Endothelial cell (in vitro differentiated cells): Measurements from ENCODE around the gene POT1. TPM values are rescaled to one million over a fixed set of nuclear protein-coding genes. Genes with fewer than 3 reads are reported as not detected.

Experiments used
- DNase-seq: peaks from one replicate; pipeline ENCODE4 v3.0.0; 2021; ENCODE audit warnings: low spot score
- H3K27ac Mint-ChIP-seq: one replicate; pipeline ENCODE4 v1.8.0; 2021; ENCODE audit warnings: mixed read lengths, inconsistent platforms; ENCODE audit not compliant: unreplicated experiment
- H3K27me3 Mint-ChIP-seq: one replicate; pipeline ENCODE4 v1.8.0; 2021; ENCODE audit warnings: mild to moderate bottlenecking, moderate library complexity, mixed read lengths, inconsistent platforms; ENCODE audit not compliant: unreplicated experiment
- H3K36me3 Mint-ChIP-seq: one replicate; pipeline ENCODE4 v1.8.0; 2021; ENCODE audit warnings: mild to moderate bottlenecking, low read depth, mixed read lengths, inconsistent platforms; ENCODE audit not compliant: unreplicated experiment
- H3K4me1 Mint-ChIP-seq: one replicate; pipeline ENCODE4 v1.8.0; 2021; ENCODE audit warnings: mild to moderate bottlenecking, mixed read lengths, inconsistent platforms; ENCODE audit not compliant: unreplicated experiment
- H3K4me3 Mint-ChIP-seq: one replicate; pipeline ENCODE4 v1.8.0; 2021; ENCODE audit warnings: mild to moderate bottlenecking, mixed read lengths, inconsistent platforms; ENCODE audit not compliant: unreplicated experiment
- H3K9me3 Mint-ChIP-seq: one replicate; pipeline ENCODE4 v1.8.0; 2021; ENCODE audit warnings: mixed read lengths, inconsistent platforms; ENCODE audit not compliant: unreplicated experiment
- CTCF ChIP-seq: fragments of 200-600 bp; sonication (generic); IDR thresholded peaks from one replicate; pipeline ENCODE4 v1.5.0; 2021; ENCODE audit warnings: antibody characterized with exemption; ENCODE audit not compliant: unreplicated experiment
- total RNA-seq: library from RNA; stranded (reverse); fragmentation: NEBNext Ultra II Directional; extraction: Animal tissue kit (Norgen Biotek cat#: 25700); gene quantifications from one replicate; pipeline ENCODE4 v1.2.1, GENCODE V29; 2021; ENCODE audit not compliant: unreplicated experiment

POT1 gene
- total RNA-seq, 1 donor from 2014 or later: 25.7 TPM

GRCh38 chr7:124915242-124915641, 14.4 kb downstream of the POT1 start:
- no peaks in the 10 kb centered on the region for H3K4me1 Mint-ChIP-seq
- H3K27ac Mint-ChIP-seq: no peak overlapping the region
- no peak for DNase-seq
- H3K4me3 Mint-ChIP-seq: no peak overlapping the region
- H3K9me3 Mint-ChIP-seq: no peaks in the 10 kb centered on the region
- no peaks in the 10 kb centered on the region for H3K27me3 Mint-ChIP-seq
- TF ChIP-seq CTCF: no peak
- H3K36me3 Mint-ChIP-seq: no peaks in the 10 kb centered on the region

- Mint-ChIP-seq H3K27ac (no peak overlapping the region), H3K4me1 (no peaks in the 10 kb centered on the region), H3K36me3 (no peaks in the 10 kb centered on the region), H3K4me3 (no peak overlapping the region), H3K9me3 (no peaks in the 10 kb centered on the region), H3K27me3 (no peaks in the 10 kb centered on the region)
- DNase-seq: no peak
- TF ChIP-seq CTCF: no peak
These were observed 15.3 kb downstream of the POT1 start for GRCh38 chr7:124914298-124914697.

- Mint-ChIP-seq H3K27me3 (no peaks in the 10 kb centered on the region), H3K4me1 (no peaks in the 10 kb centered on the region), H3K4me3 (no peak overlapping the region), H3K36me3 (no peaks in the 10 kb centered on the region), H3K9me3 (no peaks in the 10 kb centered on the region), H3K27ac (no peak overlapping the region)
- TF ChIP-seq CTCF: no peak
- DNase-seq: no peak
These were observed 16.7 kb downstream of the POT1 start for GRCh38 chr7:124912972-124913371.

- no peaks in the 10 kb centered on the region for H3K4me1 Mint-ChIP-seq
- no peak for DNase-seq
- peaks cover 2% of the 10 kb centered on the region for H3K27me3 Mint-ChIP-seq
- H3K36me3 Mint-ChIP-seq: peaks cover 6% of the 10 kb centered on the region
- TF ChIP-seq CTCF: no peak
- H3K4me3 Mint-ChIP-seq: no peak overlapping the region
- no peak overlapping the region for H3K27ac Mint-ChIP-seq
- H3K9me3 Mint-ChIP-seq: no peaks in the 10 kb centered on the region
These were observed 19.8 kb downstream of the POT1 start for GRCh38 chr7:124909808-124910207.

GRCh38 chr7:124908259-124908658, 21.4 kb downstream of the POT1 start:
- H3K4me3 Mint-ChIP-seq: no peak overlapping the region
- H3K27ac Mint-ChIP-seq: no peak overlapping the region
- peaks cover 2% of the 10 kb centered on the region for H3K27me3 Mint-ChIP-seq
- no peaks in the 10 kb centered on the region for H3K4me1 Mint-ChIP-seq
- no peak for TF ChIP-seq CTCF
- peaks cover 10% of the 10 kb centered on the region for H3K36me3 Mint-ChIP-seq
- H3K9me3 Mint-ChIP-seq: no peaks in the 10 kb centered on the region
- no peak for DNase-seq
